ENCODE results near the gene UXS1. TPM values are rescaled to one million over a fixed set of nuclear protein-coding genes. Genes with fewer than 3 reads are reported as not detected.

Gene UXS1
- total and polyA plus RNA-seq, 9 of the 15 experiments (the other 6 are each of a cell fraction or from before 2014, with no cell fraction given), result 5.8 to 25.8 (median 15.0) TPM

- no peak for TF ChIP-seq MGA (IDR thresholded peaks at IDR 0.05)
- TF ChIP-seq ZNF280A (IDR thresholded peaks at IDR 0.05; ENCODE audit: low read depth, partially characterized antibody), result no peak
Observed at GRCh38 chr2:106105151-106105922, 88.8 kb downstream of the UXS1 start (continued).

Data from K562 (cell line).